H9 (cell line): ENCODE results near the gene PLEKHG3. TPM values are rescaled to one million over a fixed set of nuclear protein-coding genes. Genes with fewer than 3 reads are reported as not detected.
"Not testable (repeated sequence)": the region's sequence is repeated elsewhere in the genome, so short reads cannot be mapped to it uniquely, and the experiment has no call there.

Experiments used
- DNase-seq: peaks from one replicate; pipeline ENCODE4 v3.0.0-alpha.2; 2017
- H2AFZ ChIP-seq: one replicate; pipeline ENCODE4 v1.6.1; 2013; ENCODE audit warnings: mild to moderate bottlenecking, low read length, control low read depth, moderate library complexity
- H2AK5ac ChIP-seq: 2 replicates; pipeline ENCODE4 v1.6.1; 2013; ENCODE audit warnings: low read length, control low read depth, mixed read lengths; ENCODE audit not compliant: insufficient read length
- H2BK120ac ChIP-seq: one replicate; pipeline ENCODE4 v1.6.1; 2013; ENCODE audit warnings: low read depth, mild to moderate bottlenecking, low read length, control low read depth, inconsistent platforms; ENCODE audit not compliant: poor library complexity, severe bottlenecking
- H2BK12ac ChIP-seq: 2 replicates; pipeline ENCODE4 v1.6.1; 2013; ENCODE audit warnings: low read length, control low read depth, mixed read lengths, low read depth; ENCODE audit not compliant: insufficient read length
- H2BK15ac ChIP-seq: 2 replicates; pipeline ENCODE4 v1.6.1; 2013; ENCODE audit warnings: low read depth, low read length, control low read depth
- H2BK20ac ChIP-seq: one replicate; pipeline ENCODE4 v1.6.1; 2013; ENCODE audit warnings: low read depth, mild to moderate bottlenecking, low read length, control low read depth, inconsistent platforms; ENCODE audit not compliant: poor library complexity, severe bottlenecking
- H2BK5ac ChIP-seq: 2 replicates; pipeline ENCODE4 v1.6.1; 2013; ENCODE audit warnings: low read length, control low read depth, mixed read lengths; ENCODE audit not compliant: insufficient read length
- H3K14ac ChIP-seq: 2 replicates; pipeline ENCODE4 v1.6.1; 2013; ENCODE audit warnings: low read length, control low read depth; ENCODE audit not compliant: insufficient read depth
- H3K18ac ChIP-seq: 2 replicates; pipeline ENCODE4 v1.6.1; 2013; ENCODE audit warnings: low read depth, mild to moderate bottlenecking, mixed read lengths, low read length, control low read depth; ENCODE audit not compliant: insufficient read length
- H3K23ac ChIP-seq: 2 replicates; pipeline ENCODE4 v1.6.1; 2013; ENCODE audit warnings: low read length, control low read depth, mixed read lengths, low read depth; ENCODE audit not compliant: insufficient read length
- H3K23me2 ChIP-seq: 2 replicates; pipeline ENCODE4 v1.6.1; 2013; ENCODE audit warnings: low read depth, mild to moderate bottlenecking, mixed read lengths, low read length, control low read depth; ENCODE audit not compliant: insufficient read length, poor library complexity, severe bottlenecking
- H3K27ac ChIP-seq: 2 replicates; pipeline ENCODE4 v1.5.1; 2013; ENCODE audit warnings: low read length, control low read depth, mixed read lengths, low read depth; ENCODE audit not compliant: insufficient read length
- H3K27me3 ChIP-seq: 2 replicates; pipeline ENCODE4 v1.6.1; 2013; ENCODE audit warnings: low read length, control low read depth, inconsistent platforms; ENCODE audit not compliant: insufficient read depth
- H3K4ac ChIP-seq: 2 replicates; pipeline ENCODE4 v1.6.1; 2013; ENCODE audit warnings: low read depth, mild to moderate bottlenecking, control low read depth, inconsistent platforms, low read length, moderate library complexity
- H3K4me1 ChIP-seq: 2 replicates; pipeline ENCODE4 v1.6.1; 2013; ENCODE audit warnings: low read length, control low read depth, inconsistent platforms; ENCODE audit not compliant: insufficient read depth
- H3K4me2 ChIP-seq: 2 replicates; pipeline ENCODE4 v1.6.1; 2013; ENCODE audit warnings: low read length, control low read depth, mixed read lengths; ENCODE audit not compliant: insufficient read length, insufficient read depth
- H3K56ac ChIP-seq: 2 replicates; pipeline ENCODE4 v1.6.1; 2013; ENCODE audit warnings: low read depth, mild to moderate bottlenecking, mixed read lengths, low read length, control low read depth; ENCODE audit not compliant: insufficient read length
- H3K79me1 ChIP-seq: 2 replicates; pipeline ENCODE4 v1.6.1; 2013; ENCODE audit warnings: low read depth, mild to moderate bottlenecking, moderate library complexity, low read length, control low read depth, inconsistent platforms; ENCODE audit not compliant: insufficient read depth, poor library complexity, severe bottlenecking
- H3K79me2 ChIP-seq: 2 replicates; pipeline ENCODE4 v1.6.1; 2013; ENCODE audit warnings: low read length, control low read depth, inconsistent platforms; ENCODE audit not compliant: insufficient read depth
- H3K9ac ChIP-seq: 2 replicates; pipeline ENCODE4 v1.6.1; 2013; ENCODE audit warnings: low read length, control low read depth, mixed read lengths; ENCODE audit not compliant: insufficient read length; ENCODE audit errors: extremely low read depth
- H3K9me3 ChIP-seq: one replicate; pipeline ENCODE4 v1.6.1; 2013; ENCODE audit warnings: low read depth, low read length, inconsistent platforms; ENCODE audit not compliant: control insufficient read depth
- H3T11ph ChIP-seq: one replicate; pipeline ENCODE4 v1.6.1; 2013; ENCODE audit warnings: mild to moderate bottlenecking, low read length, control low read depth, inconsistent platforms
- H4K20me1 ChIP-seq: one replicate; pipeline ENCODE4 v1.6.1; 2013; ENCODE audit not compliant: control insufficient read depth, insufficient read length, insufficient read depth
- H4K5ac ChIP-seq: 2 replicates; pipeline ENCODE4 v1.6.1; 2013; ENCODE audit warnings: low read depth, mild to moderate bottlenecking, mixed read lengths, low read length, control low read depth; ENCODE audit not compliant: insufficient read length
- H4K8ac ChIP-seq: replicated peaks from 2 replicates; pipeline ENCODE4 v1.6.1; 2013; ENCODE audit warnings: low read length, control low read depth, mixed read lengths, low read depth; ENCODE audit not compliant: insufficient read length
- H4K91ac ChIP-seq: 2 replicates; pipeline ENCODE4 v1.6.1; 2013; ENCODE audit warnings: low read depth, mild to moderate bottlenecking, moderate library complexity, mixed read lengths, low read length, control low read depth; ENCODE audit not compliant: insufficient read length
- H3K27ac Mint-ChIP-seq, 3 experiments: 2 replicates in 2 of 3; 3 replicates in 1 of 3; pipeline ENCODE4 v1.8.0; 2020 to 2021; ENCODE audit warnings: mixed read lengths in 3 of 3, mild to moderate bottlenecking in 1 of 3, moderate library complexity in 1 of 3
- H3K27me3 Mint-ChIP-seq: 2 replicates; pipeline ENCODE4 v1.8.0; 2021; ENCODE audit warnings: low read depth, mild to moderate bottlenecking, moderate library complexity, mixed read lengths
- H3K36me3 Mint-ChIP-seq, 3 experiments: 2 replicates in 2 of 3; 3 replicates in 1 of 3; pipeline ENCODE4 v1.8.0; 2020 to 2021; ENCODE audit warnings: low read depth in 3 of 3, mixed read lengths in 3 of 3; ENCODE audit not compliant: insufficient read depth in 1 of 3
- H3K4me1 Mint-ChIP-seq, 2 experiments: 2 replicates each; pipeline ENCODE4 v1.8.0; 2020; ENCODE audit warnings: mixed read lengths in 2 of 2
- H3K4me3 Mint-ChIP-seq, 2 experiments: 2 replicates in 1 of 2; 3 replicates in 1 of 2; pipeline ENCODE4 v1.8.0; 2020 to 2021; ENCODE audit warnings: mild to moderate bottlenecking in 2 of 2, mixed read lengths in 2 of 2, moderate library complexity in 1 of 2
- H3K9me3 Mint-ChIP-seq, 2 experiments: 2 replicates in 1 of 2; 3 replicates in 1 of 2; pipeline ENCODE4 v1.8.0; 2020; ENCODE audit warnings: mild to moderate bottlenecking in 2 of 2, mixed read lengths in 2 of 2, moderate library complexity in 1 of 2
- WGBS: extraction: QIAGEN DNeasy Blood & Tissue Kit; methylation state at CpG from one replicate; pipeline ENCODE4 v1.1.7; 2013; ENCODE audit warnings: missing lambda C conversion rate, low lambda C conversion rate, mixed read lengths; ENCODE audit not compliant: insufficient read length; ENCODE audit errors: extremely low coverage; 5-methylcytosine and 5-hydroxymethylcytosine counted together
- total RNA-seq: library from RNA; stranded (reverse); gene quantifications from 2 replicates; pipeline ENCODE4 v1.2.1, GENCODE V29; 2021
- TF ChIP-seq, protein P1 (sequence below): fragments of 200-600 bp; sonication (generic); conservative IDR thresholded peaks from 3 replicates; pipeline ENCODE4 v1.8.0; 2021; ENCODE audit warnings: antibody characterized with exemption, mild to moderate bottlenecking

The PLEKHG3 gene
- total RNA-seq, 1 experiment from 2014 or later, result 48.5 TPM

DNA sequence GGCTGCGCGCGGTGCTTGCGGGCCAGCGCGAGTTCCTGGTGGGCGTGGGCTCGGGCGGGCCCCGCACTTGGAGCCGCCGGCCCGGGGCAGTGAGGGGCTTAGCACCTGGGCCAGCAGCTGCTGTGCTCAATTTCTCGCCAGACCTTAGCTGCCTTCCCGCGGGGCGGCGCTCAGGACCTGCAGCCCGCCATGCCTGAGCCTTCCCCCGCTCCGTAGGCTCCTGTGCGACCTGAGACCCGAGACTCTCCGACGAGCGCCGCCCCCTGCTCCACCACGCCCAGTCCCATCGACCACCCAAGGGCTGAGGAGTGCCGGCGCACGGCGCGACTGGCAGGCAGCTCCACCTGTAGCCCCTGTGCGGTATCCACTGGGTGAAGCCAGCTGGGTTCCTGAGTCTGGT, 46.0 kb upstream of the PLEKHG3 start:
- Histone ChIP-seq H2BK5ac (no peak overlapping the region), H3K23ac (no peak overlapping the region), H2AFZ (no peak overlapping the region), H3K4me2 (no peak overlapping the region), H2BK12ac (no peak overlapping the region), H3K79me1 (no peaks in the 10 kb centered on the region), H3K18ac (no peak overlapping the region), H2BK120ac (no peak overlapping the region), H3K14ac (no peak overlapping the region), H3K56ac (no peak overlapping the region), H4K20me1 (no peaks in the 10 kb centered on the region), H2AK5ac (no peak overlapping the region), H3K27ac (no peak overlapping the region), H2BK15ac (no peak overlapping the region), H4K8ac (no peak overlapping the region), H2BK20ac (no peak overlapping the region), H3K4me1 (no peaks in the 10 kb centered on the region), H4K91ac (no peak overlapping the region), H3T11ph (no peak overlapping the region), H3K79me2 (no peaks in the 10 kb centered on the region), H3K27me3 (no peaks in the 10 kb centered on the region), H3K9ac (no peak overlapping the region), H3K23me2 (no peaks in the 10 kb centered on the region), H4K5ac (no peak overlapping the region), H3K9me3 (no peaks in the 10 kb centered on the region), H3K4ac (no peak overlapping the region)
- Mint-ChIP-seq H3K36me3 (peaks cover 0 to 10% (median 0%) of the 10 kb centered on the region in 3 experiments; a peak in 2 of 7 replicates), H3K9me3 (peaks cover 3% of the 10 kb centered on the region in 2 experiments; a peak in 3 of 5 replicates), H3K27ac (no peak overlapping the region), H3K4me3 (no peak overlapping the region), H3K4me1 (peaks cover 15 to 19% of the 10 kb centered on the region in 2 experiments), H3K27me3 (no peaks in the 10 kb centered on the region)
- TF ChIP-seq, protein P1, sequence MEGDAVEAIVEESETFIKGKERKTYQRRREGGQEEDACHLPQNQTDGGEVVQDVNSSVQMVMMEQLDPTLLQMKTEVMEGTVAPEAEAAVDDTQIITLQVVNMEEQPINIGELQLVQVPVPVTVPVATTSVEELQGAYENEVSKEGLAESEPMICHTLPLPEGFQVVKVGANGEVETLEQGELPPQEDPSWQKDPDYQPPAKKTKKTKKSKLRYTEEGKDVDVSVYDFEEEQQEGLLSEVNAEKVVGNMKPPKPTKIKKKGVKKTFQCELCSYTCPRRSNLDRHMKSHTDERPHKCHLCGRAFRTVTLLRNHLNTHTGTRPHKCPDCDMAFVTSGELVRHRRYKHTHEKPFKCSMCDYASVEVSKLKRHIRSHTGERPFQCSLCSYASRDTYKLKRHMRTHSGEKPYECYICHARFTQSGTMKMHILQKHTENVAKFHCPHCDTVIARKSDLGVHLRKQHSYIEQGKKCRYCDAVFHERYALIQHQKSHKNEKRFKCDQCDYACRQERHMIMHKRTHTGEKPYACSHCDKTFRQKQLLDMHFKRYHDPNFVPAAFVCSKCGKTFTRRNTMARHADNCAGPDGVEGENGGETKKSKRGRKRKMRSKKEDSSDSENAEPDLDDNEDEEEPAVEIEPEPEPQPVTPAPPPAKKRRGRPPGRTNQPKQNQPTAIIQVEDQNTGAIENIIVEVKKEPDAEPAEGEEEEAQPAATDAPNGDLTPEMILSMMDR, result no peak
- WGBS, result no CpG with 5 or more reads among the region's 35 CpGs
- no peak for DNase-seq

DNA sequence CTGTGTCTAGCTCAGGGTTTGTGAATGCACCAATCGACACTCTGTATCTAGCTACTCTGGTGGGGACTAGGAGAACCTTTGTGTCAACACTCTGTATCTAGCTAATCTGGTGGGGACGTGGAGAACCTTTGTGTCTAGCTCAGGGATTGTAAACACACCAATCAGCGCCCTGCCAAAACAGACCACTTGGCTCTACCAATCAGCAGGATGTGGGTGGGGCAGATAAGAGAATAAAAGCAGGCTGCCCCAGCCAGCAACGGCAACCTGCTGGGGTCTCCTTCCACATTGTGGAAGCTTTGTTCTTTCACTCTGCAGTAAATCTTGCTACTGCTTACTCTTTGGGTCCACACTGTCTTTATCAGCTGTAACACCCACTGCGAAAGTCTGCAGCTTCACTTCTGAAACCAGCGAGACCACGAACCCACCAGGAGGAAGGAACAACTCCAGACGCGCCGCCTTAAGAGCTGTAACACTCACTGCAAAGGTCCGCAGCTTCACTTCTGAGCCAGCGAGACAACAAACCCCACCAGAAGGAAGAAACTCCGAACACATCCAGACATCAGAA, 45.4 kb upstream of the PLEKHG3 start:
- H3K27ac Mint-ChIP-seq, DNase-seq, H3K9ac ChIP-seq, H2BK5ac ChIP-seq, H3K79me1 ChIP-seq, H2BK12ac ChIP-seq, H3K4me3 Mint-ChIP-seq, H3K27ac ChIP-seq, H4K5ac ChIP-seq, H3K27me3 ChIP-seq, H3K79me2 ChIP-seq, H2AFZ ChIP-seq, H3T11ph ChIP-seq, H3K27me3 Mint-ChIP-seq, H2BK15ac ChIP-seq, H3K23ac ChIP-seq, H3K4me2 ChIP-seq, H4K8ac ChIP-seq, H3K23me2 ChIP-seq, H3K56ac ChIP-seq, H3K4ac ChIP-seq, H2BK20ac ChIP-seq, H3K4me1 ChIP-seq, H3K9me3 Mint-ChIP-seq, H3K14ac ChIP-seq, H3K18ac ChIP-seq, H4K20me1 ChIP-seq, H4K91ac ChIP-seq, H2AK5ac ChIP-seq, H2BK120ac ChIP-seq, H3K9me3 ChIP-seq: not testable (repeated sequence)
- peaks cover 0 to 10% (median 0%) of the 10 kb centered on the region in 3 experiments; a peak in 2 of 7 replicates for H3K36me3 Mint-ChIP-seq
- no CpG with 5 or more reads among the region's 13 CpGs for WGBS
- peaks cover 15 to 21% of the 10 kb centered on the region in 2 experiments for H3K4me1 Mint-ChIP-seq
